Measurements from ENCODE around the gene WTAP.
A peak's percentile ranks its signal among the peaks of the same experiment; 100 is the strongest.

DNA sequence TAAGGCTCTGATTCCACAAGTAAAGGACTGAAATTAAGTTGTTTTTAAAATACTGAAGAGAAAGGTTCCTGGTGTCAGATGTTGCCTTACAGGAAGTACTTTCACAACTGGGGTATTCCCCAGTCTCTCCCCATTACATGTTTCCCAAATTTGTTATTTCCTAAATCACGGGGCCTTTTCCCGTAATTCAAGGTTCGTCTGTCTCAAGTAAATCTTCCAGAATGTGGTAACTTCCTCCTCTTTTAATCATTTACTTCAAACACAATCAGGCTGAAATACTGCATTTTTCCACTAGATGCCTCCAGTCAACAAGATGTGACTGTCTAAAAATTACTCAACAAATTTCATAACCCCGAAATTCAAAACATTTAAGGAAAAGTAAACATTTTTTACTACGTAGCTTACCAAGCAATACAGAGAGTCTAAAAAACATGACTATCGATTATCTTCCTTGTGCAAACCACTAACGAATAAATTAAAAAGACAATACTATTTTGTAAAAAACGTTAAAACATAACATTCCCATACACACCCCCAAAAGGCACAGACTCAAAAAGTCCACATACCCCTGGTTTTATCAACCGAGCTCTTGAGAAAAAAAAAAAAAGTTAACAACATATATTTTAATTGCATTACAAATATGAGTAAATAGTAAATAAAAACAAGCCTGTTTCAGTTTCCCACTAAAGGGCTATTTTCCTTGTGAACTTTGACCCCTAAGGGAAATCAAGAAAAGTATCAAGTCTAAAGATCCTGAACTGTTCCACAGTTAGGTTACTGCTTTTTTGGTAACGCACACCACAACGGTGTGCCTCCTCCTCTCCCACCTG, 36.0 kb upstream of the WTAP start:
- TF ChIP-seq POLR2AphosphoS5 (IDR thresholded peaks at IDR 0.05; ENCODE audit: low read depth) = no peak
- TF ChIP-seq, protein P1, sequence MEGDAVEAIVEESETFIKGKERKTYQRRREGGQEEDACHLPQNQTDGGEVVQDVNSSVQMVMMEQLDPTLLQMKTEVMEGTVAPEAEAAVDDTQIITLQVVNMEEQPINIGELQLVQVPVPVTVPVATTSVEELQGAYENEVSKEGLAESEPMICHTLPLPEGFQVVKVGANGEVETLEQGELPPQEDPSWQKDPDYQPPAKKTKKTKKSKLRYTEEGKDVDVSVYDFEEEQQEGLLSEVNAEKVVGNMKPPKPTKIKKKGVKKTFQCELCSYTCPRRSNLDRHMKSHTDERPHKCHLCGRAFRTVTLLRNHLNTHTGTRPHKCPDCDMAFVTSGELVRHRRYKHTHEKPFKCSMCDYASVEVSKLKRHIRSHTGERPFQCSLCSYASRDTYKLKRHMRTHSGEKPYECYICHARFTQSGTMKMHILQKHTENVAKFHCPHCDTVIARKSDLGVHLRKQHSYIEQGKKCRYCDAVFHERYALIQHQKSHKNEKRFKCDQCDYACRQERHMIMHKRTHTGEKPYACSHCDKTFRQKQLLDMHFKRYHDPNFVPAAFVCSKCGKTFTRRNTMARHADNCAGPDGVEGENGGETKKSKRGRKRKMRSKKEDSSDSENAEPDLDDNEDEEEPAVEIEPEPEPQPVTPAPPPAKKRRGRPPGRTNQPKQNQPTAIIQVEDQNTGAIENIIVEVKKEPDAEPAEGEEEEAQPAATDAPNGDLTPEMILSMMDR (conservative IDR thresholded peaks at IDR 0.05; ENCODE audit: low read depth in 2 of 2) = peak; percentile 39 to 63; a peak in 3 of 4 replicates
- TF ChIP-seq EZH2 (IDR thresholded peaks at IDR 0.05; ENCODE audit: low read depth, unreplicated experiment) = no peak
- TF ChIP-seq EZH2phosphoT487 (IDR thresholded peaks at IDR 0.05; ENCODE audit: unreplicated experiment) = no peak
- TF ChIP-seq, protein P2, sequence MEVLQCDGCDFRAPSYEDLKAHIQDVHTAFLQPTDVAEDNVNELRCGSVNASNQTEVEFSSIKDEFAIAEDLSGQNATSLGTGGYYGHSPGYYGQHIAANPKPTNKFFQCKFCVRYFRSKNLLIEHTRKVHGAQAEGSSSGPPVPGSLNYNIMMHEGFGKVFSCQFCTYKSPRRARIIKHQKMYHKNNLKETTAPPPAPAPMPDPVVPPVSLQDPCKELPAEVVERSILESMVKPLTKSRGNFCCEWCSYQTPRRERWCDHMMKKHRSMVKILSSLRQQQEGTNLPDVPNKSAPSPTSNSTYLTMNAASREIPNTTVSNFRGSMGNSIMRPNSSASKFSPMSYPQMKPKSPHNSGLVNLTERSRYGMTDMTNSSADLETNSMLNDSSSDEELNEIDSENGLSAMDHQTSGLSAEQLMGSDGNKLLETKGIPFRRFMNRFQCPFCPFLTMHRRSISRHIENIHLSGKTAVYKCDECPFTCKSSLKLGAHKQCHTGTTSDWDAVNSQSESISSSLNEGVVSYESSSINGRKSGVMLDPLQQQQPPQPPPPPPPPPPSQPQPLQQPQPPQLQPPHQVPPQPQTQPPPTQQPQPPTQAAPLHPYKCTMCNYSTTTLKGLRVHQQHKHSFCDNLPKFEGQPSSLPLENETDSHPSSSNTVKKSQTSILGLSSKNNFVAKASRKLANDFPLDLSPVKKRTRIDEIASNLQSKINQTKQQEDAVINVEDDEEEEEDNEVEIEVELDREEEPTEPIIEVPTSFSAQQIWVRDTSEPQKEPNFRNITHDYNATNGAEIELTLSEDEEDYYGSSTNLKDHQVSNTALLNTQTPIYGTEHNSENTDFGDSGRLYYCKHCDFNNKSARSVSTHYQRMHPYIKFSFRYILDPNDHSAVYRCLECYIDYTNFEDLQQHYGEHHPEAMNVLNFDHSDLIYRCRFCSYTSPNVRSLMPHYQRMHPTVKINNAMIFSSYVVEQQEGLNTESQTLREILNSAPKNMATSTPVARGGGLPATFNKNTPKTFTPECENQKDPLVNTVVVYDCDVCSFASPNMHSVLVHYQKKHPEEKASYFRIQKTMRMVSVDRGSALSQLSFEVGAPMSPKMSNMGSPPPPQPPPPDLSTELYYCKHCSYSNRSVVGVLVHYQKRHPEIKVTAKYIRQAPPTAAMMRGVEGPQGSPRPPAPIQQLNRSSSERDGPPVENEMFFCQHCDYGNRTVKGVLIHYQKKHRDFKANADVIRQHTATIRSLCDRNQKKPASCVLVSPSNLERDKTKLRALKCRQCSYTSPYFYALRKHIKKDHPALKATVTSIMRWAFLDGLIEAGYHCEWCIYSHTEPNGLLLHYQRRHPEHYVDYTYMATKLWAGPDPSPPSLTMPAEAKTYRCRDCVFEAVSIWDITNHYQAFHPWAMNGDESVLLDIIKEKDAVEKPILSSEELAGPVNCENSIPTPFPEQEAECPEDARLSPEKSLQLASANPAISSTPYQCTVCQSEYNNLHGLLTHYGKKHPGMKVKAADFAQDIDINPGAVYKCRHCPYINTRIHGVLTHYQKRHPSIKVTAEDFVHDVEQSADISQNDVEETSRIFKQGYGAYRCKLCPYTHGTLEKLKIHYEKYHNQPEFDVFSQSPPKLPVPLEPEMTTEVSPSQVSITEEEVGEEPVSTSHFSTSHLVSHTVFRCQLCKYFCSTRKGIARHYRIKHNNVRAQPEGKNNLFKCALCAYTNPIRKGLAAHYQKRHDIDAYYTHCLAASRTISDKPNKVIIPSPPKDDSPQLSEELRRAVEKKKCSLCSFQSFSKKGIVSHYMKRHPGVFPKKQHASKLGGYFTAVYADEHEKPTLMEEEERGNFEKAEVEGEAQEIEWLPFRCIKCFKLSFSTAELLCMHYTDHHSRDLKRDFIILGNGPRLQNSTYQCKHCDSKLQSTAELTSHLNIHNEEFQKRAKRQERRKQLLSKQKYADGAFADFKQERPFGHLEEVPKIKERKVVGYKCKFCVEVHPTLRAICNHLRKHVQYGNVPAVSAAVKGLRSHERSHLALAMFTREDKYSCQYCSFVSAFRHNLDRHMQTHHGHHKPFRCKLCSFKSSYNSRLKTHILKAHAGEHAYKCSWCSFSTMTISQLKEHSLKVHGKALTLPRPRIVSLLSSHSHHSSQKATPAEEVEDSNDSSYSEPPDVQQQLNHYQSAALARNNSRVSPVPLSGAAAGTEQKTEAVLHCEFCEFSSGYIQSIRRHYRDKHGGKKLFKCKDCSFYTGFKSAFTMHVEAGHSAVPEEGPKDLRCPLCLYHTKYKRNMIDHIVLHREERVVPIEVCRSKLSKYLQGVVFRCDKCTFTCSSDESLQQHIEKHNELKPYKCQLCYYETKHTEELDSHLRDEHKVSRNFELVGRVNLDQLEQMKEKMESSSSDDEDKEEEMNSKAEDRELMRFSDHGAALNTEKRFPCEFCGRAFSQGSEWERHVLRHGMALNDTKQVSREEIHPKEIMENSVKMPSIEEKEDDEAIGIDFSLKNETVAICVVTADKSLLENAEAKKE (CRISPR knock-in tag; IDR thresholded peaks at IDR 0.05) = no peak
- TF ChIP-seq, protein P3, sequence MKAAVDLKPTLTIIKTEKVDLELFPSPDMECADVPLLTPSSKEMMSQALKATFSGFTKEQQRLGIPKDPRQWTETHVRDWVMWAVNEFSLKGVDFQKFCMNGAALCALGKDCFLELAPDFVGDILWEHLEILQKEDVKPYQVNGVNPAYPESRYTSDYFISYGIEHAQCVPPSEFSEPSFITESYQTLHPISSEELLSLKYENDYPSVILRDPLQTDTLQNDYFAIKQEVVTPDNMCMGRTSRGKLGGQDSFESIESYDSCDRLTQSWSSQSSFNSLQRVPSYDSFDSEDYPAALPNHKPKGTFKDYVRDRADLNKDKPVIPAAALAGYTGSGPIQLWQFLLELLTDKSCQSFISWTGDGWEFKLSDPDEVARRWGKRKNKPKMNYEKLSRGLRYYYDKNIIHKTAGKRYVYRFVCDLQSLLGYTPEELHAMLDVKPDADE (IDR thresholded peaks at IDR 0.05) = no peak
- TF ChIP-seq, protein P4, sequence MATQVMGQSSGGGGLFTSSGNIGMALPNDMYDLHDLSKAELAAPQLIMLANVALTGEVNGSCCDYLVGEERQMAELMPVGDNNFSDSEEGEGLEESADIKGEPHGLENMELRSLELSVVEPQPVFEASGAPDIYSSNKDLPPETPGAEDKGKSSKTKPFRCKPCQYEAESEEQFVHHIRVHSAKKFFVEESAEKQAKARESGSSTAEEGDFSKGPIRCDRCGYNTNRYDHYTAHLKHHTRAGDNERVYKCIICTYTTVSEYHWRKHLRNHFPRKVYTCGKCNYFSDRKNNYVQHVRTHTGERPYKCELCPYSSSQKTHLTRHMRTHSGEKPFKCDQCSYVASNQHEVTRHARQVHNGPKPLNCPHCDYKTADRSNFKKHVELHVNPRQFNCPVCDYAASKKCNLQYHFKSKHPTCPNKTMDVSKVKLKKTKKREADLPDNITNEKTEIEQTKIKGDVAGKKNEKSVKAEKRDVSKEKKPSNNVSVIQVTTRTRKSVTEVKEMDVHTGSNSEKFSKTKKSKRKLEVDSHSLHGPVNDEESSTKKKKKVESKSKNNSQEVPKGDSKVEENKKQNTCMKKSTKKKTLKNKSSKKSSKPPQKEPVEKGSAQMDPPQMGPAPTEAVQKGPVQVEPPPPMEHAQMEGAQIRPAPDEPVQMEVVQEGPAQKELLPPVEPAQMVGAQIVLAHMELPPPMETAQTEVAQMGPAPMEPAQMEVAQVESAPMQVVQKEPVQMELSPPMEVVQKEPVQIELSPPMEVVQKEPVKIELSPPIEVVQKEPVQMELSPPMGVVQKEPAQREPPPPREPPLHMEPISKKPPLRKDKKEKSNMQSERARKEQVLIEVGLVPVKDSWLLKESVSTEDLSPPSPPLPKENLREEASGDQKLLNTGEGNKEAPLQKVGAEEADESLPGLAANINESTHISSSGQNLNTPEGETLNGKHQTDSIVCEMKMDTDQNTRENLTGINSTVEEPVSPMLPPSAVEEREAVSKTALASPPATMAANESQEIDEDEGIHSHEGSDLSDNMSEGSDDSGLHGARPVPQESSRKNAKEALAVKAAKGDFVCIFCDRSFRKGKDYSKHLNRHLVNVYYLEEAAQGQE (IDR thresholded peaks at IDR 0.05; ENCODE audit: unreplicated experiment) = no peak
- TF ChIP-seq NANOG (IDR thresholded peaks at IDR 0.05; ENCODE audit: borderline replicate concordance) = no peak
- no peak for TF ChIP-seq STAT1 (IDR thresholded peaks at IDR 0.05; ENCODE audit: unreplicated experiment)
- no peak for TF ChIP-seq CREB1 (CRISPR knock-in tag; IDR thresholded peaks at IDR 0.05; ENCODE audit: low read depth)

Measured in GM23338 (cell line).